ENCODE data around the gene CCBE1.

DNA sequence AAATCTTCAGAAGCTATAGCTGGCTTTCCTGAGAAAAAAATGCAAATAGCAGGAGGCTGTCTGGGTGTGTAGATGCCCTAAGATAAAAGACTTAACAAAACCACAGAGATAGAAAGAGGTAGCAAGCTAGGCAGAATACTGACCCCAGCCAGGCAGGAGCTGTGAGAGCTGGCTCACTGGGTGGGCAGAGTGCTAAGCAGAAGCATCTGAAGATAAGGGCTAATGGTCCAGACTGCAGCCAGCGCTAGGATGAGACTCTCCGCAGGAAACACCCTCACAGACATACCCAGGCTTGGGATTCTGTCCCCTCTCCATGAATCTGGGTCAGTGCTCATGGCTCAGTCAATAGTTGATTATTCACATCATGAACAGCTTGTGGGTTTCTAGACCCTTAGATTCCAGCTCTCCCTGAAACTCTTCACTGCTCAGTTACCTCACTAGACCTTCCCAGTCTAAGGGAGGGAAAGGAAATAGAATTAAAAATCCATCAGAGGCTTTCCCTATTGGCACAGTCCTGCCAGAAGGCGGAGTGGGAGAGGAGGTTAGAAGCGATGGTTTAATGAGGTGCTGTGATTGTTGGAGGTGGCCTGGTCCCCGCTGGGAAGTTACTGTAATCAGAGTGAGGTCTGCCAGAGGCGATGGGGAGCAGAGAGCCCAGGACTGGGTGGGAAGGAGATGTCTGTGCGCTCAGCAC is 21.4 kb upstream of the CCBE1 start:
- TF ChIP-seq CTCF (conservative IDR thresholded peaks at IDR 0.05) = no peak
- TF ChIP-seq ZFX (IDR thresholded peaks at IDR 0.05) = no peak

Data from C4-2B (cell line).